ENCODE results near the gene LPCAT4. TPM values are rescaled to one million over a fixed set of nuclear protein-coding genes. Genes with fewer than 3 reads are reported as not detected.
"Not testable (repeated sequence)": the region's sequence is repeated elsewhere in the genome, so short reads cannot be mapped to it uniquely, and the experiment has no call there.

LPCAT4 gene
- 8.9 and 9.8 TPM in 2 replicates for total RNA-seq (2014; rRNA removed; shearing (Covaris generic))

DNA sequence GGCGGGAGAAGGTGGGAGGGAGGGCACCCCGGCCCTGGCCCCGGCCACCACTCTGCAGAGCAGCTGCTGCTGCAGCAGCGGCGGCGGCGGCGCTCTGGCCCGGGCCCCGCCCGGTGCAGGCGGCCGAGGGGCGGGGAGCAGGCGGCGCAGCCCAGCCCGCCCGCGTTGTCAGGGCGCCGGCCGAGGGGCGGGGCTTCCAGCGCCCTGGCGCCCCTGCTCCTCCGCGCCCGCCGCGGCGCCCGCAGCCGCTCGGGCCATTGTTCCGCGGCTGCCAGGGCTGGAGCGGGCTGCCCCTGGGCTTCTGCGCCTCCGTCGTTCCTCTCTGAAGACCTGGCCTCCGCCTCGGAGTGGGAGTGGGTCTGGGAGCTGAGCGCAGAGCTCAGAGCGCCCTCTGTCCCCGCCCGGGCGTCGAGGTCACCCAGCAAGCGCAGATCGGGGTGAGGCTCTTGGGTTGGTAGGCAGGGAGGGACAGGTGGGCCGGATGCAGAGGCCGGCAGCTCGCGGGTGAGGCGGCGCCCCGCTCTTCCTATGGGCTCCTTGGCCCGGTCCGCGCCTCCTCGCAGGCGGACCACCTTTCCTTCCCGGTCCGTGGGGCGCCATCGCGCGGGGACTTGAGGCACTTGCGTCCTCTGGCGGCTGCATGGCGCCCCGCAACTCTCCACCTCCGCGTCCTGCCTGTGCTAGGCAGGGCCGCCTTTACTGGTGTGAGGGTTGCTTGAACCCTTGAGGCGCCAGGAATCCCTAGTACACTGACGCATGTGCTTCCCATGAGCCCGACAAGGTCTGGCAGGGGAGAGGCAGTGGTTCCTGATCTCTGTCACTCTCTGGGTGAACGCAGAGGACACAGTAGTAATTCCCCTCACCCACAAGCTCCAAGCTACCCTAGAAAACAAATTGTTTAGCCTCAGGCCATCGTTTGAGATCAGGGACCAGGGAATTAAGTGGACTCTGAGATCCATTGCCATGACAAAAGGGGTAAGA, at the start of gene LPCAT4:
LPCAT4 (minus strand) TSS at position 96 of the 981 bp plus-strand sequence. CDS start 96 bp downstream, outside the sequence.
- peak; percentile 75 for DNase-seq (ENCODE audit: low spot score)

DNA sequence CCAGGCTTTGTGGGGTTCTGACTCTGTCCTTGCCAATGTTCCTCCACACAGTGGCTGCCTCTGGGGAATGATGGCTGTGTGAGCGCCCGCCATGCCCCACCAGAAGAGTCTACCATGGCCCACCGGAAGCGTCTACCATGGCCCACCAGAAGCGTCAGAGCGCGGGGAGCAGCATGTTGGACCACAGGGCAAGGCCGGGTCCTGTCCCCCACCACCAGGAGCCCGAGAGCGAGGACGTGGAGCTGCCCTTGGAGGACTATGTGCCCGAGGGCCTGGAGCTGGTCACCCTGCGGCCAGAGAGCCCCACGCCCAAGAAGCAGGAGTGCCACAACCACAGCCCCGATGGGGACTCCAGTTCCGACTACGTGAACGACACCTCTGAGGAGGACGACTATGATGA, 42.5 kb upstream of the LPCAT4 start:
- not testable (repeated sequence) for DNase-seq (ENCODE audit: low spot score)

DNA sequence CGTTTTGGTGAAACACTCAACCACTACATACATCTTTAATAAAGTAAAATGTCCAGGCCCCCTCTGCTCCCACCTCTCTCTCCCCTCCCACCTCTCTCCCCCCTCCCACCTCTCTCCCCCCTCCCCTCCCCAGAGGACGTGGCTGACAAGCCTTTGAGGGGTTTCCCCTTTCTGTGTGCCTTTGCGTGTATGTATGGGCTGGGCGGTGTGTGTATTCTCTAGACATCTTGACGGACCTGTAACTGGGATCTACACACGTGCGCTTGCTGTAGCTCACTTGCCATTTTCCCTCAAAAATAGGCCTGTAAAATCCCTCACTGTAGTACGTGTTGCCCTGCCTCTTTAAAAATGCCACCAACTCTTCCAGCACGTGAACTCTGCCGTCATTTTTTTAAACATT, 42.0 kb upstream of the LPCAT4 start:
- DNase-seq (ENCODE audit: low spot score): not testable (repeated sequence)

DNA sequence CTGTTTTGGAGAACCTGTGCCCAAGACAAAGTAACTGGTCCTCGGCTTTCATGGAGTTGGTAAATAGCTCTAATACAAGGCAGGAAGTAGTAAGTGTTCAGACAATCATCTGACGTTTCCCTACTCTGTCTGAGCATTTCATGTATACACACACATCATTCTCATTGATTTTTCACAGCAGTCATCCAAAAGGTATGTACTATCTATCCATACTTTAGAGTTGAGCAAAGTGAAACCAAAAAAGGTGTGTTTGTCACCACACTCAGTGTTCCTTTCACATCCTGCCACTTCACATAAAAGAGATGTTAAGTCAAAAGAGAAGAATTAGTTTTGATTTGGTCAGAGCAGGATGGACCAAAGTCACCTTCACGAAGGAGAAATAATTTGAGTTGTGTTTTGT, 36.9 kb upstream of the LPCAT4 start:
- DNase-seq (ENCODE audit: low spot score): not testable (repeated sequence)

DNA sequence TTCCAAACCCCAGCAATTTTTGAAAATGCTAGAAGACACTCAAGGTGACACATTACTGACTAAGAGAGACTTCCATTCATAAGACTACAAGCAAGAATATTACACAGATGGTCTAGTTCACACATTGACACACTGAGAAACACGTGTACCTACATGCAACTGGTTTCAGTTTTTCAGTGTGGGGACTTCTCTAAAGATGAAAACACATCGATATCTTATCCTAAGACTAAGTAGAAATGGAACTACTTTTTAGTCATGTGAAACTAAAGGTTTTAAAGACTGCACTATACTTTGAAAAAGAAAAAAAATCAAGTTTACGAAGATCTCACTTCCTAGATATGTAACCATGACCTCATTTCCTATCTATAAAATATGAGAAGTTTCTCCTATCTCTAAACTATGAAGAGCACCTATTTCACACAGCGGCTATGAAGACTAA, 36.2 kb upstream of the LPCAT4 start:
- not testable (repeated sequence) for DNase-seq (ENCODE audit: low spot score)

DNA sequence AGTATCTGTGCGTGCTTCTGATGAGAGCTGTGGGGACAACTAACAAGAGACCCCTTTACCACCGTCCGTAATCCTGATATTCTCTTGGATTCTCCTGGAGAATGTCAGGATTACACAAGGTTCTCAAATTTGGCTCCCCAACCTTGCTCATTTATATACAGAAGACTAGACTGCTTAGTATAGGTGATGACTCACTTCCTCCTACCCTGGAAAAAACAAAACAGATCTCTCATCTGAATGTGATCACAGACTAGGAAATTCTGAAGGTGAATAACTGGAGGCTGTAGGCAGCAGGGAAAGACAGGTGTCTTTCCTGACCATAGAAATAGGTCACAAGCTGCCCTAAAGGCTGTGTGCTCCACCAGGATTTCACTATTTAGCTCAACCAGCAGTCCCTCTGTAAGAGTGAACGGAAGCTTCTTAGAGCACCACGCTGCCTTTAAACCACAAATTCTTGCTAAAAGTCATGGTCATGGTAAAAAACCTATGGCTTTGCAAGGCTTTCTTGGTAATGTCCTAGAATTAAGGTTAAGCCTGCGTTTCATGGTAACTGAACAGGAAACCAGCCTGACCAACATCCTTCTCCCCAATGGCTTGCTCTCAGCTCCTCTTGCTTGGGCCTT, 30.8 kb upstream of the LPCAT4 start:
- not testable (repeated sequence) for DNase-seq (ENCODE audit: low spot score)

DNA sequence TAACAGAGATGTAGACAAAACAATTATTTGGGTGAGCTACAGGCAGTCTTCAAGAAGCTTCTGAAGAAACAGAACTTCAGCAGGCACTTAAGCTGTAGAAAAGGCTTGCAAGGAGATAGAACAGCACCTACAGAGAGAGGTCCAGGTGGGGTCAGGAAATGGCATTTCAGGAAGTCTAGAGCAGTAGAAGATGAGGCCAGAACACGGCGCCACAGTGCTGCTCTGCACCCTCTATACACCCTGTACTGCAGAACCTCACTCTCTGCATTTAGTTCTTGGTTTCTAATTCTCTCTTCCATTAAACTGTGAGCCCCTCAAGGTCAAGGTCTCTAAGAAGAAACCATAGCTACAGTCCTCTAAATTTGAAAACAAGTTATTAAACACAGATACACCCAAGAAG, 26.0 kb upstream of the LPCAT4 start:
- not testable (repeated sequence) for DNase-seq (ENCODE audit: low spot score)

GRCh38 chr15:34389594-34390086, 22.6 kb upstream of the LPCAT4 start:
- not testable (repeated sequence) for DNase-seq (ENCODE audit: low spot score)

GRCh38 chr15:34381829-34382521, 15.0 kb upstream of the LPCAT4 start:
- DNase-seq (ENCODE audit: low spot score): not testable (repeated sequence)

GRCh38 chr15:34380491-34380890, 13.5 kb upstream of the LPCAT4 start:
- DNase-seq (ENCODE audit: low spot score): not testable (repeated sequence)

GRCh38 chr15:34376856-34377255, 9.9 kb upstream of the LPCAT4 start:
- no peak for DNase-seq (ENCODE audit: low spot score)

DNA sequence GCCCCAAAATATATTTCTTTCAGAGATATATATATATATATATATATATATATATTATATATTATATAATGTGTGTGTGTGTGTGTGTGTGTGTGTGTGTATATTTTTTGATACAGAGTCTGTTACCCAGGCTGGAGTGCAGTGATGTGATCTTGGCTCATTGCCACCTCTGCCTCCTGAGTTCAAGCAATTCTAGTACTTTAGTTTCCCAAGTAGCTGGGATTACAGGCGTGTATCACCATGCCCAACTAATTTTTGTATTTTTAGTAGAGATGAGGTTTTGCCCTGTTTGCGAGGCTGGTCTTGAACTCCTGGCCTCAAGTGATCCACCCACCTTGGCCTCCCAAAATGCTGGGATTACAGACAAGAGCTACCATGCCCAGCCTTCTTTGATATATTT, 8.5 kb upstream of the LPCAT4 start:
- not testable (repeated sequence) for DNase-seq (ENCODE audit: low spot score)

GRCh38 chr15:34374816-34375215, 7.8 kb upstream of the LPCAT4 start:
- no peak for DNase-seq (ENCODE audit: low spot score)

GRCh38 chr15:34373951-34374350, 7.0 kb upstream of the LPCAT4 start:
- no peak for DNase-seq (ENCODE audit: low spot score)

- DNase-seq (ENCODE audit: low spot score): no peak
Measured at GRCh38 chr15:34370643-34371042, 3.6 kb upstream of the LPCAT4 start.

- no peak for DNase-seq (ENCODE audit: low spot score)
Measured at GRCh38 chr15:34370129-34370528, 3.1 kb upstream of the LPCAT4 start.

DNA sequence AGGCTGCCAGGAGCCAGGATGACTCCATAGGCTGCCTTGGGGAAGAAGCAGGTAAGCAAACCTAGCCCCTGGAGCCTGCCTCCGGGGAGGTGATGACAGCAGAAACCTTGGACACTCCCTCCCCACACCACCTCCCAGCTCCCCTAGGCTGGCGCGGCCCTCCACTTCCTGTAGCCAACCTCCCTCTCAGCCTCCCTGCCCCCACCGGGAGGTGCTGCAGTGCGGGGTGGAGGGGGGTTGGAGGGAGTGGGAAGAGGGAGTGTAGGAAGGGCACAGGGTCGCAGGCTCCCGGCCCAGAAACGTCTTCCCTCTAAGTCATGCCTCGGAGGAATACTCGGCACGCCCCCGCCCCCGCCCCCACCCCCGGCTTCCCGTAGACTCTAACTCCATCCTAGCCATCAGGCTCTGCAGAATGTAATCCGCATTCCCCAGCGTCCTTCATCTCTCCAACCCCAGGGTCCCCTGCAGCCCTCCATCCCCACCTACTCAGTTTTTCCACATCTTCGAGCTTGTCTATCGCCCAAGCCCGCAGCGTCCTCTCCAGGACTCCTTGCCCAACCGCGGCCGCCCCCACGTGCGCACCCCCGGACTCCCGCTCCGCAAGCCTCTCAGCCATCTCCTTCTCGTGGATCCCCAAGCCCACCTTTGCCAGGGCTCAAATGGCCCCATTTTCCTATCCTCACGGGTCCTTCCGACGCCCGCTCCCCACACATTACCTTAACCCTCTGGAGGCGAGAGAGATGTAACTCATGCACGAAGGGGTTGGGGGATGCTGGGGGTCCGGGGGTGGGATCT, 528 bp downstream of the LPCAT4 start:
- DNase-seq (ENCODE audit: low spot score): peak; percentile 51

DNA sequence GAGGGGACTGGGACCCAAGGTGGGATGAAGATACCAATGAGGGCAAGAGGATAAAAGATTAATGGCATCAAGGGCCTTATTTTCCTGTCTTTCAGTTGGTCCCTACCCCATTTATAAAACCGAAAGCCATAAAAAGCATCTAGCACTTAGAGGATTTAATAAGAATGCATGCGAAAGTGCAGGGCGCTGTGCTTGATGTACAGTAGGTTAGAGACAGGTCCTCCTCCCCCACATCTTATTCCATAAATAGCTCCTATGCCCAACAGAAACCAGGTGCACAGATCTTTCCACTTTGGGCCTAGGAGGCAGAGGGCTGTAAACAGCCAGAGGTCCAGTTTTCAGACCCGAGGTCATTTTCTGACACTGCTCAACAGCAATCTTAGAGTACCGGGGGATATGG, 1.2 kb downstream of the LPCAT4 start:
- DNase-seq (ENCODE audit: low spot score): no peak

DNA sequence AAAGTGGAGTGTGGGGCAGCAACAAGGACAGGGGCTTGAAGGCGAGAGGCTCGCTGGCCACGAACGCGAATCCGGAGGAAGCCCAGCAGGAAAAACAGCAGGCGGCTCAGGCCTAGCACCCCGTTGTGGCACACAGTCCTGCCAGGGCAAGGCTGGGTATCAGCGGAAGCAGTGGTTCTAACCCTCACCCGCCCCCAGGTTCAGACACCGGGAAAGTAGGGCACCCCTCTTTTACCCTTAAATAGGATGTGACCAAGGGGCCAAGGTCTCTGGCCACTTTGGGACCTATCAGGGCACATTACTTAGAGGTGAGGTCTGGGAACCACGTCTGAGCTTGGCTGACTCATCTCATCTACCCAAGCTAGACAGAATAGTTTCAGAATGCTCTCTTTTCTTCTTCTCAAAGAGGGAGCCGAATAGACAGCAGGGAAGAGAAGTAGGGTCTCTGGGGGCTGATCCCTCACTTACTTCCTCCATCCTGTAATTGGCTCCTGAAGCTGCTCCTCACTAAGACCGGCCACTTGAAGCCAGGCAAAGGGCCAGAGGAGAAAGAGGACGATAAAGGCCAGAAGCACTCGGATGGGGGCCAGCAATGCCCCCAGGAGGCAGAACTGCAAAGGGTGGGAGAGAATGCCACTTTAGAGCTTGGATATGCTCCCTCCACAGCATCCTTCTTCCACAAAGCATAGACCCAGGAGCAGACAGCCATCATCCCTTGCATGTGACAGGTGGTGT, 1.7 kb downstream of the LPCAT4 start:
- DNase-seq (ENCODE audit: low spot score): no peak

DNA sequence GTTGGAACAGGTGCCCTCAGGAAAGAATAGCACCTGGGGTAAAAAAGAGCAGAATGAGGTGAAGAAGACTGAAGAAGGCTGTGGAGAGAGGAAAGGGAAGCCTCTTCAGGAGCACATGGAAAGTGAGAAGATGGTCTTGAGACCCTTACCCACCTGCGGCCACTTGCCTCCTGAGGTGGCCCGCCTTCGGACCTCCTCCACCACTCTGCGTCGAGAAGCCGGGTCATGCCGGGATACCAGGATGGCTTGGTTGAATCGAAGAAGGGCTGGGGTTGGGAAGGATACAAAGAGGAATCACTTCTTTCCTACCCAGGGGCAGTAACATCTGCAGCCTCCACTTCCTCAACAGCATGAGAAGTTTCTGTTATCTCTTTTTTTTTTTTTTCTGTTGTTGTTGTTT, 3.0 kb downstream of the LPCAT4 start:
- no peak for DNase-seq (ENCODE audit: low spot score)

Data from A172 (cell line).